B cell (primary cell): Measurements from ENCODE around the gene NSUN6. TPM values are rescaled to one million over a fixed set of nuclear protein-coding genes. Genes with fewer than 3 reads are reported as not detected.

Source experiments
- ATAC-seq: fragments of 200-7000 bp; cut with Tn5 transposase; one replicate; pipeline ENCODE4 v1.10.0; 2021; ENCODE audit warnings: low read depth, mild to moderate bottlenecking, moderate number of reproducible peaks, moderate library complexity
- CTCF ChIA-PET: fragments of 350-600 bp; sonication (Branson Sonifier 250); formaldehyde crosslinking; loops from one replicate; lab custom pipeline; 2021; ENCODE audit warnings: antibody characterized with exemption, inconsistent platforms; lab: Charles Lee
- POLR2A ChIA-PET: fragments of 350-600 bp; sonication (Branson Sonifier 250); formaldehyde crosslinking; loops from one replicate; lab custom pipeline; 2021; ENCODE audit warnings: antibody characterized with exemption; lab: Charles Lee
- DNase-seq: peaks from one replicate; pipeline ENCODE4 v3.0.0; 2013
- H2AFZ ChIP-seq: 2 replicates; pipeline ENCODE4 v1.6.1; 2012; ENCODE audit warnings: mild to moderate bottlenecking, low read depth, low read length; ENCODE audit not compliant: insufficient read depth, poor library complexity, severe bottlenecking
- H3K27ac ChIP-seq, 2 donors: 1 replicate in 1 of 2; 2 replicates in 1 of 2; pipeline ENCODE4 v1.5.1; 2012 to 2013; ENCODE audit warnings: low read length in 2 of 2, mild to moderate bottlenecking in 2 of 2, moderate library complexity in 1 of 2
- H3K27me3 ChIP-seq, 4 experiments: fragments of 200-600 bp in 1 of 4; sonication (generic) in 1 of 4; replicated peaks in 1 of 4; 1 replicate in 2 of 4; 2 replicates in 2 of 4; pipeline versions ENCODE4 v1.6.1 to v1.7.0; 2013 to 2016; ENCODE audit warnings: low read length in 3 of 4, mild to moderate bottlenecking in 2 of 4, mixed read lengths in 1 of 4, moderate library complexity in 1 of 4; ENCODE audit not compliant: insufficient read depth in 4 of 4, control insufficient read depth in 3 of 4; ENCODE audit errors: control extremely low read depth in 1 of 4
- H3K36me3 ChIP-seq, 2 experiments: replicated peaks in 1 of 2; 1 replicate in 1 of 2; 2 replicates in 1 of 2; pipeline versions ENCODE4 v1.6.1 to v1.7.1; 2013; ENCODE audit warnings: low read length in 1 of 2; ENCODE audit not compliant: insufficient read depth in 2 of 2, control insufficient read depth in 1 of 2; ENCODE audit errors: control extremely low read depth in 1 of 2, extremely low read depth in 1 of 2
- H3K4me1 ChIP-seq, 2 donors: fragments of 200-600 bp in 1 of 2; sonication (generic) in 1 of 2; 1 replicate in 1 of 2; 2 replicates in 1 of 2; pipeline versions ENCODE4 v1.5.1 to v1.6.1; 2013 to 2017; ENCODE audit warnings: low read length in 2 of 2; ENCODE audit not compliant: control insufficient read depth in 2 of 2, insufficient read depth in 2 of 2
- H3K4me2 ChIP-seq: replicated peaks from 2 replicates; pipeline ENCODE3; 2012; ENCODE audit warnings: mild to moderate bottlenecking, low read depth, low read length; ENCODE audit not compliant: poor library complexity, severe bottlenecking
- H3K4me3 ChIP-seq, 5 experiments: fragments of 200-600 bp in 1 of 5; sonication (generic) in 1 of 5; 1 replicate in 3 of 5; 2 replicates in 2 of 5; pipeline versions ENCODE4 v1.5.1 to v1.7.0; 2011 to 2016; ENCODE audit warnings: low read length in 4 of 5, mild to moderate bottlenecking in 4 of 5, low read depth in 2 of 5, control low read depth in 1 of 5, moderate library complexity in 1 of 5; ENCODE audit not compliant: insufficient read depth in 1 of 5; ENCODE audit errors: control extremely low read depth in 1 of 5, extremely low read depth in 1 of 5
- H3K79me2 ChIP-seq: fragments of 200-600 bp; sonication (generic); one replicate; pipeline ENCODE4 v1.6.0; 2016; ENCODE audit warnings: low read length; ENCODE audit not compliant: control insufficient read depth, insufficient read depth
- H3K9ac ChIP-seq: fragments of 200-600 bp; sonication (generic); 2 replicates; pipeline ENCODE4 v1.6.1; 2017; ENCODE audit warnings: mild to moderate bottlenecking, low read length, moderate library complexity
- H3K9me3 ChIP-seq, 3 donors: one replicate each; pipeline versions ENCODE4 v1.6.1 to v1.7.1; 2013; ENCODE audit warnings: low read length in 2 of 3; ENCODE audit not compliant: control insufficient read depth in 2 of 3, insufficient read depth in 1 of 3; ENCODE audit errors: control extremely low read depth in 1 of 3
- H4K20me1 ChIP-seq: 2 replicates; pipeline ENCODE4 v1.6.0; 2012; ENCODE audit warnings: mild to moderate bottlenecking, low read length; ENCODE audit not compliant: insufficient read depth, control insufficient read depth, poor library complexity, severe bottlenecking
- H3K27ac Mint-ChIP-seq: one replicate; pipeline ENCODE4 v1.8.0; 2021; ENCODE audit warnings: mixed read lengths
- H3K27me3 Mint-ChIP-seq: one replicate; pipeline ENCODE4 v1.8.0; 2021; ENCODE audit warnings: mixed read lengths
- H3K4me1 Mint-ChIP-seq: one replicate; pipeline ENCODE4 v1.8.0; 2021; ENCODE audit warnings: mixed read lengths
- H3K4me3 Mint-ChIP-seq: one replicate; pipeline ENCODE4 v1.8.0; 2021; ENCODE audit warnings: mixed read lengths
- H3K9me3 Mint-ChIP-seq: one replicate; pipeline ENCODE4 v1.8.0; 2022; ENCODE audit warnings: mixed read lengths; ENCODE audit not compliant: insufficient read depth
- EZH2 ChIP-seq: IDR thresholded peaks from 2 replicates; pipeline ENCODE4 v1.6.1; 2012; ENCODE audit warnings: borderline replicate concordance, low read depth, mild to moderate bottlenecking, moderate library complexity, low read length; ENCODE audit not compliant: insufficient read depth, poor library complexity, severe bottlenecking
- WGBS: methylation state at CpG from one replicate; pipeline ENCODE4 v1.1.5; 2013; ENCODE audit warnings: missing lambda C conversion rate; ENCODE audit not compliant: insufficient coverage; 5-methylcytosine and 5-hydroxymethylcytosine counted together
- intact Hi-C: fragments of 100-400 bp; cut with micrococcal nuclease; formaldehyde crosslinking; loops from one replicate; pipeline ENCODE4 v1.10.0; 2022
- polyA plus RNA-seq: library from polyadenylated mRNA; depleted of rRNA; stranded (reverse); fragments of >200 nt; gene quantifications from 2 replicates; pipeline ENCODE4 v1.2.3, GENCODE V29; 2012
- total RNA-seq, 2 donors: library from RNA; stranded (reverse); fragments of 120-200 nt in 1 of 2; gene quantifications; 1 replicate in 1 of 2; 2 replicates in 1 of 2; pipeline versions ENCODE4 v1.2.3 to v1.2.4, GENCODE V29; 2013 to 2022
- TF ChIP-seq, protein P1 (sequence below): fragments of 200-600 bp; IDR thresholded peaks from one replicate; pipeline ENCODE4 v1.8.0; 2022; ENCODE audit warnings: antibody characterized with exemption, mild to moderate bottlenecking

Gene NSUN6
- total and polyA plus RNA-seq, 2 donors (not counting 1 experiment from before 2014, with no cell fraction given): 13.4 to 27.9 TPM

GRCh38 chr10:18616337-18616736 is 35.0 kb downstream of the NSUN6 start:
- Histone ChIP-seq H3K79me2 (no peaks in the 10 kb centered on the region), H3K4me1 (no peaks in the 10 kb centered on the region), H3K9me3 (no peaks in the 10 kb centered on the region), H3K27ac (no peak overlapping the region), H3K4me3 (no peak overlapping the region), H3K4me2 (no peak overlapping the region), H3K36me3 (peaks cover 5 to 20% of the 10 kb centered on the region in 2 experiments), H3K27me3 (no peaks in the 10 kb centered on the region), H4K20me1 (no peaks in the 10 kb centered on the region), H2AFZ (no peak overlapping the region), H3K9ac (no peak overlapping the region)
- intact Hi-C loops: no loop called here
- no peaks in the 10 kb centered on the region for H3K9me3 Mint-ChIP-seq
- H3K27me3 Mint-ChIP-seq: no peaks in the 10 kb centered on the region
- no peak overlapping the region for H3K4me3 Mint-ChIP-seq
- no CpG with 5 or more reads among the region's 3 CpGs for WGBS
- no peak overlapping the region for H3K27ac Mint-ChIP-seq
- DNase-seq (no peak), ATAC-seq (no peak)
- no peak for TF ChIP-seq EZH2
- TF ChIP-seq, protein P1, sequence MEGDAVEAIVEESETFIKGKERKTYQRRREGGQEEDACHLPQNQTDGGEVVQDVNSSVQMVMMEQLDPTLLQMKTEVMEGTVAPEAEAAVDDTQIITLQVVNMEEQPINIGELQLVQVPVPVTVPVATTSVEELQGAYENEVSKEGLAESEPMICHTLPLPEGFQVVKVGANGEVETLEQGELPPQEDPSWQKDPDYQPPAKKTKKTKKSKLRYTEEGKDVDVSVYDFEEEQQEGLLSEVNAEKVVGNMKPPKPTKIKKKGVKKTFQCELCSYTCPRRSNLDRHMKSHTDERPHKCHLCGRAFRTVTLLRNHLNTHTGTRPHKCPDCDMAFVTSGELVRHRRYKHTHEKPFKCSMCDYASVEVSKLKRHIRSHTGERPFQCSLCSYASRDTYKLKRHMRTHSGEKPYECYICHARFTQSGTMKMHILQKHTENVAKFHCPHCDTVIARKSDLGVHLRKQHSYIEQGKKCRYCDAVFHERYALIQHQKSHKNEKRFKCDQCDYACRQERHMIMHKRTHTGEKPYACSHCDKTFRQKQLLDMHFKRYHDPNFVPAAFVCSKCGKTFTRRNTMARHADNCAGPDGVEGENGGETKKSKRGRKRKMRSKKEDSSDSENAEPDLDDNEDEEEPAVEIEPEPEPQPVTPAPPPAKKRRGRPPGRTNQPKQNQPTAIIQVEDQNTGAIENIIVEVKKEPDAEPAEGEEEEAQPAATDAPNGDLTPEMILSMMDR: no peak
- ChIA-PET CTCF (interaction anchor here (0.6 kb wide), 1 partner anchor 73 kb away, joined by 3 read pairs; no protein-coding TSS in a partner anchor), POLR2A (no interaction called here)
- no peaks in the 10 kb centered on the region for H3K4me1 Mint-ChIP-seq

DNA sequence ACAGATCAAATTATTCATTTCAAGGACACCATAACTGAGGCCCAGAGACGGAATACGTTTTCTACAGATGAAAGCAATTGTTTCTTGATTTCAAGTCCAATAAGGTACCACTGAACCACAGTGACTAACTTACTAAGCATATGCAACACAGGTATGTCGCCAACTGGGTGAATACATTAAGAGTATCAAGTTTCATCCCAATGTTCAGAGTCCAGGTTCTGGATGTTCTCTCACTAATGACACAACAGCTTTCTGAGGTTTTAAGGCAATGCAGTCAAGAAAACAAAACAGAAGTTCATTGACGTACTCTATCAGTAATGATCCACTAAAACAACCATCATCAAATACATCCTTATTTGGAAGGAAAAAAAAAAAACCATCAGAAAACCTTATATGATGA is 35.8 kb downstream of the NSUN6 start:
- Mint-ChIP-seq H3K9me3 (no peaks in the 10 kb centered on the region), H3K27me3 (no peaks in the 10 kb centered on the region), H3K27ac (no peak overlapping the region), H3K4me3 (no peak overlapping the region), H3K4me1 (no peaks in the 10 kb centered on the region)
- Histone ChIP-seq H3K9ac (no peak overlapping the region), H4K20me1 (no peaks in the 10 kb centered on the region), H3K4me2 (no peak overlapping the region), H3K4me3 (no peak overlapping the region), H3K27ac (no peak overlapping the region), H3K9me3 (no peaks in the 10 kb centered on the region), H3K4me1 (no peaks in the 10 kb centered on the region), H3K36me3 (peaks cover 9 to 13% of the 10 kb centered on the region in 2 experiments), H2AFZ (no peak overlapping the region), H3K79me2 (no peaks in the 10 kb centered on the region), H3K27me3 (no peaks in the 10 kb centered on the region)
- no peak for ATAC-seq
- CTCF ChIA-PET: no interaction called here
- POLR2A ChIA-PET: no interaction called here
- no peak for DNase-seq
- WGBS: no CpG with 5 or more reads among the region's 4 CpGs
- intact Hi-C loops: no loop called here
- TF ChIP-seq, protein P1: no peak
- TF ChIP-seq EZH2: no peak
